HG02642 (cell line): ENCODE data around the gene CHCHD1.
A peak's percentile ranks its signal among the peaks of the same experiment; 100 is the strongest.
"Not testable (repeated sequence)": the region's sequence is repeated elsewhere in the genome, so short reads cannot be mapped to it uniquely, and the experiment has no call there.

Experiments used
- ATAC-seq: cut with Tn5 transposase; IDR thresholded peaks from one replicate; pipeline ENCODE4 v1.9.1; 2021; ENCODE audit warnings: mild to moderate bottlenecking; ENCODE audit not compliant: unreplicated experiment, poor library complexity

CHCHD1 gene

GRCh38 chr10:73781879-73782748, at the start of gene CHCHD1:
Gene CHCHD1, plus strand, starts transcription at chr10:73782048. Its CDS starts 28 bp downstream, at chr10:73782076.
- peak; percentile 69 for ATAC-seq

GRCh38 chr10:73732426-73732825, 49.4 kb upstream of the CHCHD1 start:
- ATAC-seq = no peak

GRCh38 chr10:73732931-73733623, 48.8 kb upstream of the CHCHD1 start:
- ATAC-seq = no peak

GRCh38 chr10:73734028-73734720, 47.7 kb upstream of the CHCHD1 start:
- no peak for ATAC-seq

GRCh38 chr10:73734796-73735305, 47.0 kb upstream of the CHCHD1 start:
- ATAC-seq = no peak

- ATAC-seq = not testable (repeated sequence)
Observed at GRCh38 chr10:73740501-73741254, 41.2 kb upstream of the CHCHD1 start.

GRCh38 chr10:73742454-73742734, 39.5 kb upstream of the CHCHD1 start:
- no peak for ATAC-seq

GRCh38 chr10:73743327-73743904, 38.4 kb upstream of the CHCHD1 start:
- ATAC-seq = no peak

GRCh38 chr10:73743905-73744663, 37.8 kb upstream of the CHCHD1 start, which contains the start of gene SEC24C:
Gene SEC24C, plus strand, starts transcription at chr10:73744372. Its CDS starts 2,461 bp downstream, at chr10:73746833.
- ATAC-seq = peak; percentile 92

GRCh38 chr10:73744664-73744975, 37.2 kb upstream of the CHCHD1 start:
- peak; percentile 35 for ATAC-seq

GRCh38 chr10:73746721-73747120, 35.1 kb upstream of the CHCHD1 start:
- ATAC-seq = no peak

- no peak for ATAC-seq
Observed at GRCh38 chr10:73750819-73751218, 31.0 kb upstream of the CHCHD1 start.

- ATAC-seq = no peak
Observed at GRCh38 chr10:73756183-73756582, 25.7 kb upstream of the CHCHD1 start.

GRCh38 chr10:73758704-73759511, 22.9 kb upstream of the CHCHD1 start:
- ATAC-seq = no peak

GRCh38 chr10:73759512-73760115, 22.2 kb upstream of the CHCHD1 start:
- ATAC-seq = no peak

GRCh38 chr10:73761781-73762180, 20.1 kb upstream of the CHCHD1 start:
- no peak for ATAC-seq

- no peak for ATAC-seq
Observed at GRCh38 chr10:73762915-73763314, 18.9 kb upstream of the CHCHD1 start.

GRCh38 chr10:73763343-73763742, 18.5 kb upstream of the CHCHD1 start:
- ATAC-seq = no peak
